ENCODE results near the gene EIF4E2.

DNA sequence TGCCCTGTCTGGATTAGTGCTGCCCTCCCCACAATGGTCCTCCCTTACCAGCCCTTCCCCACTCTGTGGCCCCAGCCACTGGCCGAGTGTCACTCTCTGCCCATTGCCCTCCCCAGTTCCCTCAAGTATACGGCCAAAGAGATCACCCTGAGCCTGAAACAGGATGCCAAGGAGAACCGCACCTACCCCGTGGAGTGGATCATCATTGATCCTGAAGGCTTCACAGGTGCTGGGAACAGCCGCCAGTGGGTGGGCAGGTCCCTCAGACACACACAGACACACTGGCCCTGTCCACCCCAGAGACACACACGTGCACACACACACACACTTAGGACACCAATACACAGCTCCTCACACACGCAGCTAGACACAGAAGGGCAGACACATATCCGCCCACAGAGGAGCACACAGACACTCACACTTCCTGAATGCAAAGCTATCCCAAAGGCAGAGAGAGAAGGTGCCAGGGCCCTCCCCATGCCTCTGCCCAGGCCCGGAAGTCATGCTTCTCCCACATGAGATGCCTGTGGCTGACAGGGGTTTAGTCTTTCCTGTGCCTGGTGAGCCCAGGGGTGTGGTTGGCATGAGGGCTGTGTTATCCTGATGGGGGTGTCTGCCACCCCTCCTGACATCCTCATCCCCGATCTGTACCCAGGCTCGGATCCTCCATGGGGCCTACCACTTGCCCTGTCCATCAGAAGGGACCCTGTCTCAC lies 21.6 kb upstream of the EIF4E2 start:
- TF ChIP-seq, protein P1, sequence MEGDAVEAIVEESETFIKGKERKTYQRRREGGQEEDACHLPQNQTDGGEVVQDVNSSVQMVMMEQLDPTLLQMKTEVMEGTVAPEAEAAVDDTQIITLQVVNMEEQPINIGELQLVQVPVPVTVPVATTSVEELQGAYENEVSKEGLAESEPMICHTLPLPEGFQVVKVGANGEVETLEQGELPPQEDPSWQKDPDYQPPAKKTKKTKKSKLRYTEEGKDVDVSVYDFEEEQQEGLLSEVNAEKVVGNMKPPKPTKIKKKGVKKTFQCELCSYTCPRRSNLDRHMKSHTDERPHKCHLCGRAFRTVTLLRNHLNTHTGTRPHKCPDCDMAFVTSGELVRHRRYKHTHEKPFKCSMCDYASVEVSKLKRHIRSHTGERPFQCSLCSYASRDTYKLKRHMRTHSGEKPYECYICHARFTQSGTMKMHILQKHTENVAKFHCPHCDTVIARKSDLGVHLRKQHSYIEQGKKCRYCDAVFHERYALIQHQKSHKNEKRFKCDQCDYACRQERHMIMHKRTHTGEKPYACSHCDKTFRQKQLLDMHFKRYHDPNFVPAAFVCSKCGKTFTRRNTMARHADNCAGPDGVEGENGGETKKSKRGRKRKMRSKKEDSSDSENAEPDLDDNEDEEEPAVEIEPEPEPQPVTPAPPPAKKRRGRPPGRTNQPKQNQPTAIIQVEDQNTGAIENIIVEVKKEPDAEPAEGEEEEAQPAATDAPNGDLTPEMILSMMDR (IDR thresholded peaks at IDR 0.05; ENCODE audit: low read length) = no peak
- no peak for TF ChIP-seq EZH2 (optimal IDR thresholded peaks at IDR 0.05; ENCODE audit: low read depth, low read length)
